SK-N-SH (cell line): ENCODE results near the gene MIS12. TPM values are rescaled to one million over a fixed set of nuclear protein-coding genes. Genes with fewer than 3 reads are reported as not detected.

Experiments
- CTCF ChIA-PET: fragments of 300-600, 350-600 bp; formaldehyde crosslinking; extraction: SDS; loops from one replicate; lab custom pipeline; 2021; lab: Yijun Ruan, JAX
- POLR2A ChIA-PET: fragments of 350-600 bp; sonication (Branson Sonifier 250); formaldehyde crosslinking; extraction: SDS; loops from one replicate; lab custom pipeline; 2020; ENCODE audit warnings: antibody characterized with exemption, inconsistent platforms; lab: Yijun Ruan, JAX
- DNase-seq: peaks from one replicate; pipeline ENCODE4 v3.0.0; 2012
- H2AFZ ChIP-seq: fragments of 200-600 bp; sonication (generic); 2 replicates; pipeline ENCODE4 v1.8.1; 2016; ENCODE audit warnings: antibody characterized with exemption, mild to moderate bottlenecking, low read depth
- H3F3A ChIP-seq: fragments of 200-600 bp; sonication (generic); replicated peaks from 2 replicates; pipeline ENCODE3; 2016; ENCODE audit warnings: antibody characterized with exemption, mild to moderate bottlenecking; ENCODE audit not compliant: insufficient read depth
- H3K27ac ChIP-seq, 2 experiments: fragments of 200-500 bp in 1 of 2; fragments of 200-600 bp in 1 of 2; sonication (Bioruptor generic) in 1 of 2; sonication (generic), shearing (Covaris generic) in 1 of 2; 2 replicates each; pipeline versions ENCODE4 v1.5.1 to v1.6.1; 2014 to 2016; ENCODE audit warnings: low read depth in 2 of 2, inconsistent platforms in 1 of 2, low read length in 1 of 2, mild to moderate bottlenecking in 1 of 2, mixed read lengths in 1 of 2
- H3K27me3 ChIP-seq: fragments of 200-600 bp; sonication (generic), shearing (Covaris generic); 2 replicates; pipeline ENCODE4 v1.6.1; 2016; ENCODE audit warnings: mixed run types; ENCODE audit not compliant: insufficient read depth
- H3K36me3 ChIP-seq, 2 experiments: fragments of 200-500 bp in 1 of 2; fragments of 200-600 bp in 1 of 2; sonication (Bioruptor generic) in 1 of 2; sonication (generic) in 1 of 2; replicated peaks in 1 of 2; 2 replicates each; pipeline versions ENCODE3 to v1.5.1; 2014 to 2016; ENCODE audit warnings: low read length in 1 of 2, mild to moderate bottlenecking in 1 of 2; ENCODE audit not compliant: insufficient read depth in 2 of 2, control insufficient read depth in 1 of 2
- H3K4me1 ChIP-seq, 2 experiments: fragments of 200-500 bp in 1 of 2; fragments of 200-600 bp in 1 of 2; sonication (Bioruptor generic) in 1 of 2; sonication (generic), shearing (Covaris generic) in 1 of 2; 2 replicates each; pipeline versions ENCODE4 v1.5.1 to v1.6.1; 2014 to 2016; ENCODE audit warnings: low read depth in 1 of 2, low read length in 1 of 2, mixed run types in 1 of 2; ENCODE audit not compliant: insufficient read depth in 2 of 2, control insufficient read depth in 1 of 2
- H3K4me2 ChIP-seq: fragments of 200-600 bp; sonication (generic), shearing (Covaris generic); 2 replicates; pipeline ENCODE4 v1.6.1; 2017; ENCODE audit warnings: mixed run types
- H3K4me3 ChIP-seq, 2 experiments: fragments of 200-500 bp in 1 of 2; fragments of 200-600 bp in 1 of 2; sonication (Bioruptor generic) in 1 of 2; sonication (generic), shearing (Covaris generic) in 1 of 2; 2 replicates each; pipeline versions ENCODE4 v1.5.1 to v1.8.1; 2014 to 2016; ENCODE audit warnings: low read depth in 2 of 2, inconsistent platforms in 1 of 2, low read length in 1 of 2, mild to moderate bottlenecking in 1 of 2, mixed read lengths in 1 of 2, moderate library complexity in 1 of 2
- H3K79me2 ChIP-seq: fragments of 200-600 bp; sonication (generic); 2 replicates; pipeline ENCODE4 v1.8.1; 2017; ENCODE audit warnings: mild to moderate bottlenecking; ENCODE audit not compliant: insufficient read depth
- H3K9ac ChIP-seq: fragments of 200-600 bp; sonication (generic); 2 replicates; pipeline ENCODE4 v1.6.1; 2017; ENCODE audit warnings: mixed run types
- H3K9me2 ChIP-seq: fragments of 200-600 bp; sonication (generic); 2 replicates; pipeline ENCODE4 v1.6.1; 2017; ENCODE audit warnings: mixed run types
- H3K9me3 ChIP-seq: fragments of 200-600 bp; sonication (generic); 2 replicates; pipeline ENCODE4 v1.6.1; 2017; ENCODE audit warnings: mixed run types, mild to moderate bottlenecking, moderate library complexity
- H4K20me1 ChIP-seq: fragments of 200-600 bp; sonication (generic); 2 replicates; pipeline ENCODE4 v1.6.1; 2017; ENCODE audit warnings: mild to moderate bottlenecking, mixed run types; ENCODE audit not compliant: insufficient read depth
- FOXM1 ChIP-seq: IDR thresholded peaks from 2 replicates; pipeline ENCODE4 v1.4.0; 2012; ENCODE audit warnings: low read depth, mild to moderate bottlenecking
- MXI1 ChIP-seq: IDR thresholded peaks from 2 replicates; pipeline ENCODE4 v1.6.1; 2012; ENCODE audit warnings: mild to moderate bottlenecking, low read depth, low read length, improper control_type of control experiment
- NFIC ChIP-seq: IDR thresholded peaks from 2 replicates; pipeline ENCODE4 v1.4.0; 2012; ENCODE audit warnings: borderline replicate concordance
- POLR2AphosphoS5 ChIP-seq: IDR thresholded peaks from 2 replicates; pipeline ENCODE4 v1.6.1; 2012; ENCODE audit warnings: low read depth, low read length
- RFX5 ChIP-seq: IDR thresholded peaks from 2 replicates; pipeline ENCODE4 v1.6.1; 2012; ENCODE audit warnings: mild to moderate bottlenecking, improper control_type of control experiment, low read length
- SMC3 ChIP-seq: IDR thresholded peaks from 2 replicates; pipeline ENCODE4 v1.6.1; 2012; ENCODE audit warnings: low read depth, low read length, improper control_type of control experiment
- TCF12 ChIP-seq: IDR thresholded peaks from 2 replicates; pipeline ENCODE4 v1.4.0; 2012
- USF1 ChIP-seq: IDR thresholded peaks from 2 replicates; pipeline ENCODE4 v1.4.0; 2012; ENCODE audit warnings: low read depth, borderline replicate concordance
- ZBTB33 ChIP-seq: IDR thresholded peaks from 2 replicates; pipeline ENCODE4 v1.4.0; 2012; ENCODE audit warnings: low read depth, borderline replicate concordance
- WGBS: methylation state at CpG from one replicate; pipeline ENCODE4 v1.1.6; 2017; ENCODE audit warnings: low lambda C conversion rate; 5-methylcytosine and 5-hydroxymethylcytosine counted together
- polyA plus RNA-seq, 3 experiments: library from polyadenylated mRNA; depleted of rRNA; stranded (reverse); fragments of >200 nt; gene quantifications; 2 replicates each; pipeline ENCODE4 v1.2.3, GENCODE V29; 2012

The MIS12 gene
- polyA plus RNA-seq, 1 of the 3 experiments (the other 2 are of a cell fraction): 9.3 TPM

- no peak for DNase-seq
- Histone ChIP-seq H3K4me3 (no peak overlapping the region), H2AFZ (no peak overlapping the region), H3K9ac (no peak overlapping the region; the same call in 1 of the 2 replicates), H3K79me2 (no peaks in the 10 kb centered on the region), H4K20me1 (no peaks in the 10 kb centered on the region), H3K27me3 (no peaks in the 10 kb centered on the region), H3K4me1 (no peaks in the 10 kb centered on the region), H3K27ac (peak overlapping the region in 1 of 2 experiments; percentile 61; a peak in 2 of 4 replicates), H3K9me3 (no peaks in the 10 kb centered on the region), H3K9me2 (no peaks in the 10 kb centered on the region), H3K4me2 (no peak overlapping the region), H3F3A (peaks cover 17% of the 10 kb centered on the region), H3K36me3 (peaks cover 0 to 3% of the 10 kb centered on the region in 2 experiments)
- WGBS: 71% methylated on average over 8 of the region's 8 CpGs
- ChIA-PET POLR2A (no interaction called here), CTCF (no interaction called here)
- TF ChIP-seq NFIC: no peak
- TF ChIP-seq FOXM1: no peak
- TF ChIP-seq MXI1: no peak
These were observed 23.1 kb downstream of the MIS12 start for GRCh38 chr17:5509482-5509881.

GRCh38 chr17:5510771-5511170, 24.4 kb downstream of the MIS12 start:
- DNase-seq: no peak
- no peak overlapping the region for H3K4me2 ChIP-seq
- peaks cover 0 to 3% of the 10 kb centered on the region in 2 experiments for H3K36me3 ChIP-seq
- no peaks in the 10 kb centered on the region for H3K9me3 ChIP-seq
- H3K4me1 ChIP-seq: peaks cover 0 to 5% of the 10 kb centered on the region in 2 experiments; a peak in 1 of 4 replicates
- no peaks in the 10 kb centered on the region for H3K27me3 ChIP-seq
- no peak for TF ChIP-seq POLR2AphosphoS5
- TF ChIP-seq USF1: no peak
- no peak for TF ChIP-seq SMC3
- TF ChIP-seq ZBTB33: no peak
- no peak for TF ChIP-seq NFIC
- no peak for TF ChIP-seq TCF12
- no peak for TF ChIP-seq RFX5
- WGBS: 87% methylated on average over 8 of the region's 8 CpGs
- no peak overlapping the region for H3K27ac ChIP-seq
- no peak overlapping the region for H3K9ac ChIP-seq
- H3K4me3 ChIP-seq: no peak overlapping the region
- H3K9me2 ChIP-seq: no peaks in the 10 kb centered on the region
- ChIA-PET POLR2A (no interaction called here), CTCF (no interaction called here)
- peaks cover 21% of the 10 kb centered on the region for H3F3A ChIP-seq
- H3K79me2 ChIP-seq: no peaks in the 10 kb centered on the region
- no peak overlapping the region for H2AFZ ChIP-seq
- H4K20me1 ChIP-seq: no peaks in the 10 kb centered on the region
